Stomach (tissue), 4 donors: ENCODE measurements around the gene STX1B.

Experiments used
- EP300 ChIP-seq: sonication (generic); formaldehyde crosslinking; IDR thresholded peaks from one replicate; pipeline ENCODE4 v1.6.1; 2017; ENCODE audit warnings: antibody characterized with exemption
- POLR2A ChIP-seq, 4 donors: fragments of 450-650 bp; IDR thresholded peaks; one replicate each; pipeline ENCODE4 v1.6.1; 2016; ENCODE audit warnings: antibody characterized with exemption in 4 of 4, control low read depth in 2 of 4, mild to moderate bottlenecking in 1 of 4, moderate library complexity in 1 of 4
- POLR2AphosphoS5 ChIP-seq, 3 donors: sonication (generic); formaldehyde crosslinking; IDR thresholded peaks; one replicate each; pipeline ENCODE4 v1.6.1; 2016; ENCODE audit warnings: antibody characterized with exemption in 3 of 3
- TF ChIP-seq, protein P1 (sequence below), 7 experiments: fragments of 450-650 bp in 4 of 7; fragments of 200-600 bp in 3 of 7; sonication (generic) in 3 of 7; IDR thresholded peaks; one replicate each; pipeline ENCODE4 v1.5.1; 2016 to 2019; ENCODE audit warnings: antibody characterized with exemption in 7 of 7, control low read depth in 2 of 7, mild to moderate bottlenecking in 1 of 7

GRCh38 chr16:30941600-30942425 lies 68.6 kb downstream of the STX1B start:
- TF ChIP-seq, protein P1, sequence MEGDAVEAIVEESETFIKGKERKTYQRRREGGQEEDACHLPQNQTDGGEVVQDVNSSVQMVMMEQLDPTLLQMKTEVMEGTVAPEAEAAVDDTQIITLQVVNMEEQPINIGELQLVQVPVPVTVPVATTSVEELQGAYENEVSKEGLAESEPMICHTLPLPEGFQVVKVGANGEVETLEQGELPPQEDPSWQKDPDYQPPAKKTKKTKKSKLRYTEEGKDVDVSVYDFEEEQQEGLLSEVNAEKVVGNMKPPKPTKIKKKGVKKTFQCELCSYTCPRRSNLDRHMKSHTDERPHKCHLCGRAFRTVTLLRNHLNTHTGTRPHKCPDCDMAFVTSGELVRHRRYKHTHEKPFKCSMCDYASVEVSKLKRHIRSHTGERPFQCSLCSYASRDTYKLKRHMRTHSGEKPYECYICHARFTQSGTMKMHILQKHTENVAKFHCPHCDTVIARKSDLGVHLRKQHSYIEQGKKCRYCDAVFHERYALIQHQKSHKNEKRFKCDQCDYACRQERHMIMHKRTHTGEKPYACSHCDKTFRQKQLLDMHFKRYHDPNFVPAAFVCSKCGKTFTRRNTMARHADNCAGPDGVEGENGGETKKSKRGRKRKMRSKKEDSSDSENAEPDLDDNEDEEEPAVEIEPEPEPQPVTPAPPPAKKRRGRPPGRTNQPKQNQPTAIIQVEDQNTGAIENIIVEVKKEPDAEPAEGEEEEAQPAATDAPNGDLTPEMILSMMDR (IDR thresholded peaks at IDR 0.05), result peak in 5 of 7 experiments; percentile 78 to 91 (median 83)
- TF ChIP-seq POLR2A (IDR thresholded peaks at IDR 0.05) (no peak), POLR2AphosphoS5 (IDR thresholded peaks at IDR 0.05) (peak in 1 of 3 donors; percentile 69), EP300 (no peak)
